ENCODE data around the gene MICAL3.

Gene MICAL3

GRCh38 chr22:17969701-17970113 is 54.7 kb downstream of the MICAL3 start:
- DNase-seq = no peak

DNA sequence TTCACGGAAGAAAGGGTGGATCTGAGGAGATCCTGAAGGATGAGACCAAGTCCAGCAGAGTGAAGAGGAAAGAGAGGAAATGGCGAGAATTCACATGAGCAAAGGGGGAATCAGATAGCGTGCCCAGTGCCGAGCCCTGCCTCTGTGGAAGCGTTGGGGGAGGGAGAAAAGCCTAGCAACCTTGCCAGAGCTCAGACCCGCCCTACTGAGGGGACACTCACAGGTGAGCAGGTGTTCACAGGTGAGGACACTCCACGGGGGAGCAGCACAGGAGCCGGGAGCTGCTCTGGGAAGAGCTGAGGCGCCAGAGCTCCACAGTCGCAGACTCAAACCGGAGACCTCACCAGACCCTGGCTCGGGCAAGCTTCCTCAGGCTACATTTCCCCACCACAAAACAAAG is 56.2 kb downstream of the MICAL3 start:
- no peak for DNase-seq

DNA sequence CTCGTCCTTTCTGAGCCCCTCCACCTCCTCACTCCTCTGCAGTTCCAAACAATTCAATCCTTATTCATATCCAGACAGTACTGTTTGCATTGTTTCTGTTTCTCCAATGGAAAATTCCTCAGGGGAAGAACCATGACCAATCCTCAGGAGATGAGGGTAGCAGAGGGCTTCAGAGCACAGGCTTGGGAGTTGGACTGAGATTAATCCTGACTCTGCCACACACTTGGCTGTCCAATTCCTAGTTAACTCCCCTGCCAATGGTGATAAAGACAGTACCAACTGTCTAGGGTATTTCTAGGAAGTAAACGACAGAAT is 58.0 kb downstream of the MICAL3 start:
- no peak for DNase-seq

DNA sequence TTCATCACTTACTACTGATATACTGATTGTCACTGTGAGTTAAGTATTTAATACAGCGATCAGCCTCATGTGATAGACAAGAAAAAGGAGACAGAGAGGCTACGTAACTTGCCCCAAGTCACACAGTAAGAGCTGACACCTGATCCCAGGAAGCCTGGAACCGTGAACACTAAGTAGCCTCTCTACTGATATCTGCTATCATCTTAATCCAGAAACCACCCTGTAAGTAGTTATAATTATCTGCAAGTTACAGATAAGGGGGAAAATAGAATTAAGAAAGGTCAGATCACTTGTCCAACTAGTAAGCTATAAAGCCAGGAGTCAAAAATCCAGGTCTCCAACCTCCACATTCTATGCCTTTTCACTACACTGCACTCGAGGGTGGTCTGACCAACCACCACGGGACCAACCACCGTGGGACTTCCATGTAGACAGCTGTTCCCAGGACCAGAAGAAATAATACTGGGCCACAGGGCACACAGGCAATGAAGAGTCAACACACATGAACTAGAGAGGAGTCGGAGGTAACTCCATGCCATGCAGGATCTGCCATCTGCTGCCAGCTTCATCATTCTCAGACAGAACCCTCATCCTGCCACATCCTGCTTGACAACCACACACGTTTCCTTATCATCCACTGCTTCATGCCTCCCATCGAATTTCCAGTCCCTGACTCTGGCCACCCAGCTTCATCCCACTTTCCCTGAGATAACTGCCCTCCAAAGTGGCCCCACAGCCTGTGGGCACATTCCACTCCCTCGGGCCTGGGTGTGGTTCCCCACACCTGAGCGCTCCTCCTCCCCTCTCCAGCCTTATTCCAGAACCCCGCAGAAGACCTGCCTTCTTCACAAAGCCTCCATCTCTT is 58.6 kb downstream of the MICAL3 start:
- DNase-seq = no peak

DNA sequence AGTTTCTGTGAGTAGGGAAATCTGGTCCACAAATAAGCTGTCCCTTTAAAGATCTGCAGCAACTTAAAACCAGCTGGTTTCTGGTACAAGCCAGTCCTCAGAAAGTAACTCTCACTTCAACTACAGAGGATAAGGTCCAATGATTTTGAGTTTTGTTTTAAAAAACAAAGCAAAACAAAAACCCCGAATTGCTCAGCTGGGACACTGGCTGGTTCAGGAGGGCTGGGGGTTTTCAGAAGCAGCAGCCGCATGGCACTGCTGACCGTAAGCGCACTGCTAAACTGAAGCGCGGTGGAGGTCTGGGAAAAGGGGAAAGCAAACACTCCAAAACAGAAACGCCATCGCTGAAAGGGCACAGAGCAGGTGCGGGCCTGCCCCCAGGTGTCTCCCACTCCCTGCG is 59.7 kb downstream of the MICAL3 start:
- DNase-seq = no peak

- no peak for DNase-seq
These were observed 60.2 kb downstream of the MICAL3 start for GRCh38 chr22:17964156-17964555.

DNA sequence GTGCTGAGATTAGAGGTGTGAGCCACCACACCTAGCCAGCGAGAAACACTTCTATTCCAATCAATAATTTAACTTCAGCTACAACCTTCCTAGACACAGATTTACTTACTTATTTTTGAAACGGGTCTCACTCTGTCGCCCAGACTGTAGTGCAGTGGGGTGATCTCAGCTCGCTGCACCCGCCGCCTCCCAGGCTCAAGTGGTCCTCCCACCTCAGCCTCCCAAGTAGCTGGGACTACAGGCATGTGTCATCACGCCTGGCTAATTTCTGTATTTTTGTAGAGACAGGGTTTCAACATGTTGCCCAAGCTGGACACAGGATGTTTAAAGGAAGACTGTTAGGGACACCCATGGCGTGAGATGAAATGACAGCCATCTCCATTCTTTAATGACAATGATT is 61.3 kb downstream of the MICAL3 start:
- DNase-seq = no peak

DNA sequence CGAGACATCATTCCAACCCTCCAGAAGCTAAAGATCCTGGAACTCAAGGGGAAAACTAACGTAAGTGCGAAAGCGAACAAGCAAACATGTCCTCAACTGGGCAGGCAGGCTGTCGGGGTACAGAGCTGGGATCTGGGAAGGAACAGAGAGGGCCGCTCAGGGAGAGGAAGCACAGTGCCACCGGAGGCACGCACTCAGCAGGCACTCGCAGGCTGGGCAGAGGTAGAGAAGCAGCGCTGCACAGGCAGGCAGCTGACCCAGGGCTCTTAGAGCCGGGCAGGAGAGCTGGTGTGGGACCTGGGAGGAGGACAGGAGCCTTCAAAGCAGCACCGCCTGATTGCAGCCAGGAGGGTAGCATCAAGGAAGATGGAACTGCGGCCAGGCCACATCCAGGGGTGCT is 62.2 kb downstream of the MICAL3 start:
- DNase-seq = no peak

DNA sequence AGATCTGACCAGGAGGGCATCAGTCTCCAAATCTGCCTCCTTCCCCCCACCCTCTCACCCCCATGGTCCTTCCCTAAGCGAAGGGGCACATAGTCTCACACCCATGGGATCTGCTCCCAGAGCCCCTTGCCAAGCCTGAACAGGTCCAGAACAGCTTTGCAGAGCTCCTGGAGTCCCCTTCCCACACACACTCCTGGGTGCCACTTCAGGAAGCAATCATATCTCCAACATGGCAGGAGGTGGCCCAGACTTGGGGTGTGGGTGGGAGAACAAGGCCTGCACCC is 63.0 kb downstream of the MICAL3 start:
- no peak for DNase-seq

DNA sequence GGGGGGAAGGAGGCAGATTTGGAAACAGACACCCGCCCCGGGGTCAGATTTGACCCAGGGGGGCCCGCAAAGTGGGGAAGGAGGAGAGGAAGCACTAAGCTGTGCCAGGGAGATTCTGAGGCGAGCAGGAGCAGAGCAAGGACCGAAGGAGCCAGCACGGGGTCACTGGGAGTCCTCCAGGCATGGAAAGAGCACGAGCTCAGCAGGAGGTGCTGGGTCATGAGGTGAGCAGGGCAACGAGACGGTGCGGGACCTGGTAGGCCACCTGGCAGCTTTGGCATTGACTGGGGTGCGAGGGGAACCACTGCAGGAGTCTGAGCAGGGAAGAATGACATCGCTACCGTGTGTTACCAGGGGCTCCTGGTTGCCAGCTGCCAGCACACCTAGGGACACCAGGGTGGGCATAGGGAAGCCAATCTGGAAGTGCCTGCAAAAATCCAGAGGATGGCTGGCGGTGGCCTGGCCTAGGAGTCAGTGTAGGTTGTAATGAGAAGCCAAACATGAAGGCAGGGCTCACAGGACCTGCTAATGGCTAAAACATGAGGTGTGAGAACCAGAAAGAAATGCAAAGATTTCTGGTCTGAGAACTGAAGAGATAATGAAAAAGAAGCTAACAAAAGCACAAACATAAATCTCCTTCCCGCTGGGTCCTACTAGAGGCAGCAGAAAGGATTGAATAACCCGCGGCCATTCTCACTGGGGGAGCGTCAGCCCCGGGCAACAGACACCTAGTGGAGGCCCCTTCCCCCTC is 63.5 kb downstream of the MICAL3 start:
- DNase-seq = no peak

GRCh38 chr22:17960011-17960410 is 64.3 kb downstream of the MICAL3 start:
- no peak for DNase-seq

DNA sequence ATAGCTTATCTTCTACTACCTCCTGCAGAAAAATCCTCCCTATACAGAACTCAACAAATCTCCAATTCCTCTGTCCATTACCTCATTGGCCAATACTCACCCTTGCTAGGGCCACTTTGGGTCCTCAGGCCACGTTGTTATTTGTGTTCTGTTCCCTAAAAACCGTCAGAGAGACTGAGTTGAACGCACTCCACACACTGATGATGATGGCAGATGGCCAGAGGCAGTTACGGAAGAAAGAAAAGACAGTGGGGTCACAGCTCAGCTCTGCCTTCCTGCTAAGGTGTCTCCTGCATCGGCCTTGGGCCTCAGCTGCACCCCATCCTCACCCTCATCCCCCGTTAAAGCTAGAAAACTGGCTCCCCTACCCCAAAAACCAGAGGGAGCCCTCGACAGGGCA is 66.2 kb downstream of the MICAL3 start:
- no peak for DNase-seq

DNA sequence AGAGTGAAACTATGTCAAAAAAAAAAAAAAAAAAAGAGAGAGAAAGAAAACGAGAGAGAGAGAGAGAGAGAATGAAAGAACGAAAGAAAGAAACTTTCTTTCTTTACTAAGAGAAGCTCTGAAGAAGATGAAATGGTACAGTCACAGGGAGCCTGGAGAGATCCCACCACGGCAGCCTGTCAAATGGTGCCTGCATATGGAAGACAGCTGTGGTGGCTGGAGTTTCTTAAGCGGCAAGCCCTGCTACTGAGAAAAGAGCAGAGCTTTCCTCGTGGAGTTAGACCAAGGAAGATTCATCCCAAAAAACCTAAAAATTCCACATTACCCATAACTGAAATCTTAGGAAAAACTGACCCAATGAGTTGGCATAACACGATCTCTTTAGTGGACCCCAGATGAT is 66.7 kb downstream of the MICAL3 start:
- no peak for DNase-seq

GRCh38 chr22:17957204-17957603 is 67.2 kb downstream of the MICAL3 start:
- DNase-seq = no peak

- DNase-seq = no peak
These were observed 67.7 kb downstream of the MICAL3 start for GRCh38 chr22:17956630-17957029.

DNA sequence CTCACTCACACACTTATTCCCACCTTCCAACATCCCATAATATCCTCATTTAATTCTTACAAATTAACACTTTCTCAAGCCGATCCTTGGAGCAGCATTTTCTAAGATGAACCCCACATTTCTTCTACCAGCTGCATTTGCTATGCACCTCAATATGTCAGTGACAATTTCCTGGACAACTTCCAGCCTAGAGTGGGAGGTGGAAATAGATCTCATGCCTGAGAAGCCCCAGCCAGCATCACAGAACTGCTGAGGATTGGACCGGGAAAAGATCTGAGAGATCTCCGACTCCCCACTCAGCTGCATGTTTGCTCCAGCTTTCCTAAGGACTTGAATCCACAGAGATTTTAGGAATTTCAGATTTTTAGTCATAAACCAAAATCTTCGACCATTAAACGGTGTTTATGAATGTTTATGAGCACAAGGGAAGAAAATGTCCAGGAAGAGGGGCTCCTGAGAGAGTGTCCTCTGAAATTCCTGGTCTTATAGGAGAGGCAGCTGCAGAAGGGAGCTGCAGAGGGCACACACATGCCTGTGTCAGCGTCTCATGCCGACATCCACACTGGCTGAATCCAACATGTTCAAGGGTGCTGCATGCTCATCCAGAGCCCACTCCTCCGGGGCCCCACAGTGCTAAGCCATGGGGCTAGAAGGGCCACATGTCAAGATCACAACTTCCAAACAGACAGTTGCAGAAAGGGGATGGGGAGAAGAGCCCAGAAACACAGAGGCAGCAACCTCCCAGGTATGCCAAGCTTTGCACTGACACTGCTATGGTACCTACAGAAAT is 68.6 kb downstream of the MICAL3 start:
- no peak for DNase-seq

DNA sequence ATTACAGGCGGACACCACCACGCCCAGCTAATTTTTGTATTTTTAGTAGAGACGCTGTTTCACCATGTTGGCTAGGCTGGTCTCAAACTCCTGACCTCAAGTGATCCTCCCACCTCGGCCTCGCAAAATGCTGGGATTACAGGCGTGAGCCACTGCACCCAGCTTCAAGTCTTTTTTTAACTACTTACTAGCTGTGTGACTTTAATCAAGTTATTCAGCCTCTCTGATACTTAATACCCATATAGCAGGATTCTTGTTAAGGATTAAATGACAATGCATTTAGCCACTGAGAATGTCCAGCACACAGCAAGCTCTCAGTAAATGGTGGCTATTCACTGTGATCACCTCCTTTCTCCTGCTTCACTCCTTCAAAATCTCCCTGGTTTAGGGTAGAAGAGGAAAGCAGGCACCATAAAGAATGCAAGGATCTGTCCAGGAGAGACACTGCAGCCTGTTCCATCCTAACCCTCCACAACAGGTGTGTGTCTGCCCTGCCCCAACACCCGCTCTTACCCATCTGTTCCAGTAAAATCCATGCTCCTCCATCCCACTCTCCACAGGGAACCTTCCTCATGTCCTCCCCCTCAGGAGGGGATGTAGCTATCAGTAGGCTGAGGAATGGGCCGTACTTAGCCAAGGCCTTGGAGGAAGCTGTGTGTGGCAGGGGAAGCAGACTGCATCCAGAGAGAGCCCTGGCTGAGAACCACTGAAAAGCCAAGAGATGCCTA is 69.3 kb downstream of the MICAL3 start:
- DNase-seq = no peak

GRCh38 chr22:17954200-17954859 is 70.0 kb downstream of the MICAL3 start:
- DNase-seq = no peak

DNA sequence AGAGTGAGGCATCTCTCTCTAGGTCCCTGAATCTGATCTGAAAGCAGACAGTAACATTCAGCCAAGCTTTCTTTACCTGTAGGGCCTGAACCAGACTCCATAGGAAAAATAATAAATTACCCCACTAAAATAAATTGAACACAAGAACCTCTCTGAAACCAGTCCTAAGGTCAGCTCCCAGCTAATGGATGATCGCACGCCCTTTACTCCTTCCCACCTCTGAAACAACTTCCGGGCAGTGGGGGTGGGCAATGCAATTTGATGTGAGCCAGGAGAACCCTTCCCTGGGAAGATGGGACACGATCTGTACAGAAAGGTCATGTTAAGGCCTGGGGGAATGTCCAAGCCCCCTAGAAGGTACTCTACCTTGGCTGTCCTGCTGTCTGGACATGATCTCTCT is 71.2 kb downstream of the MICAL3 start:
- no peak for DNase-seq

GRCh38 chr22:17952273-17952801 is 72.0 kb downstream of the MICAL3 start:
- DNase-seq = no peak

GRCh38 chr22:17951315-17951714 is 73.0 kb downstream of the MICAL3 start:
- no peak for DNase-seq

GRCh38 chr22:17950651-17951214 is 73.6 kb downstream of the MICAL3 start:
- DNase-seq = no peak

All from central memory CD4-positive, alpha-beta T cell (primary cell).